Mesodermal cell (in vitro differentiated cells): ENCODE results near the gene IGSF21.

Experiments used
- H3K27ac ChIP-seq: 2 replicates; pipeline ENCODE4 v1.7.0; 2013; ENCODE audit warnings: mild to moderate bottlenecking, low read depth, low read length, moderate library complexity; ENCODE audit not compliant: severe bottlenecking
- H3K36me3 ChIP-seq: 2 replicates; pipeline ENCODE4 v1.7.1; 2013; ENCODE audit warnings: mild to moderate bottlenecking, low read length, moderate library complexity; ENCODE audit not compliant: control insufficient read depth, insufficient read depth
- H3K4me1 ChIP-seq: one replicate; pipeline ENCODE4 v1.7.1; 2013; ENCODE audit warnings: mild to moderate bottlenecking, low read length; ENCODE audit not compliant: insufficient read depth, control insufficient read depth, poor library complexity, severe bottlenecking
- H3K4me3 ChIP-seq: 2 replicates; pipeline ENCODE4 v1.7.0; 2013; ENCODE audit warnings: low read length, control low read depth, mild to moderate bottlenecking; ENCODE audit not compliant: insufficient read depth, poor library complexity, severe bottlenecking; ENCODE audit errors: extremely low read depth
- H3K9me3 ChIP-seq: 2 replicates; pipeline ENCODE4 v1.7.1; 2013; ENCODE audit warnings: mild to moderate bottlenecking, low read length, moderate library complexity; ENCODE audit not compliant: control insufficient read depth
- WGBS, 2 experiments: methylation state at CpG; one replicate each; pipeline ENCODE4 v1.1.5; 2013; ENCODE audit warnings: missing lambda C conversion rate in 2 of 2; ENCODE audit not compliant: insufficient coverage in 2 of 2; 5-methylcytosine and 5-hydroxymethylcytosine counted together

Gene IGSF21

GRCh38 chr1:18134324-18135046, 26.9 kb downstream of the IGSF21 start:
- no peaks in the 10 kb centered on the region for H3K36me3 ChIP-seq
- WGBS, 2 experiments, result 93% methylated on average over 5 of the region's 6 CpGs
- no peak overlapping the region for H3K4me3 ChIP-seq
- H3K4me1 ChIP-seq, result peaks cover 21% of the 10 kb centered on the region
- no peaks in the 10 kb centered on the region for H3K9me3 ChIP-seq
- H3K27ac ChIP-seq, result peak overlapping the region; percentile 16

GRCh38 chr1:18137759-18138345, 30.3 kb downstream of the IGSF21 start:
- WGBS, 2 experiments, result 87 to 100% methylated on average over 2 to 4 of the region's 8 CpGs
- no peaks in the 10 kb centered on the region for H3K9me3 ChIP-seq
- H3K27ac ChIP-seq, result no peak overlapping the region
- H3K4me1 ChIP-seq, result peaks cover 18% of the 10 kb centered on the region
- no peak overlapping the region for H3K4me3 ChIP-seq
- H3K36me3 ChIP-seq, result no peaks in the 10 kb centered on the region

GRCh38 chr1:18139198-18139981, 31.8 kb downstream of the IGSF21 start:
- H3K9me3 ChIP-seq, result no peaks in the 10 kb centered on the region
- H3K27ac ChIP-seq, result no peak overlapping the region
- H3K36me3 ChIP-seq, result no peaks in the 10 kb centered on the region
- WGBS, 2 experiments, result 83 to 86% methylated on average over 9 to 13 of the region's 14 CpGs
- H3K4me3 ChIP-seq, result no peak overlapping the region
- H3K4me1 ChIP-seq, result peaks cover 3% of the 10 kb centered on the region

- H3K9me3 ChIP-seq, result no peaks in the 10 kb centered on the region
- H3K4me1 ChIP-seq, result peaks cover 3% of the 10 kb centered on the region
- no peak overlapping the region for H3K4me3 ChIP-seq
- H3K36me3 ChIP-seq, result no peaks in the 10 kb centered on the region
- H3K27ac ChIP-seq, result no peak overlapping the region
- WGBS, 2 experiments, result 82 to 84% methylated on average over 7 to 8 of the region's 8 CpGs
Measured at GRCh38 chr1:18140411-18140810, 32.8 kb downstream of the IGSF21 start.

- H3K36me3 ChIP-seq, result no peaks in the 10 kb centered on the region
- no peak overlapping the region for H3K4me3 ChIP-seq
- H3K9me3 ChIP-seq, result no peaks in the 10 kb centered on the region
- H3K27ac ChIP-seq, result no peak overlapping the region
- H3K4me1 ChIP-seq, result peaks cover 3% of the 10 kb centered on the region
- 83 to 98% methylated on average over 2 to 4 of the region's 6 CpGs for WGBS, 2 experiments
Measured at GRCh38 chr1:18141661-18142060, 34.1 kb downstream of the IGSF21 start.

GRCh38 chr1:18142471-18142870, 34.9 kb downstream of the IGSF21 start:
- Histone ChIP-seq H3K4me3 (no peak overlapping the region), H3K27ac (no peak overlapping the region), H3K9me3 (no peaks in the 10 kb centered on the region), H3K4me1 (peaks cover 3% of the 10 kb centered on the region), H3K36me3 (no peaks in the 10 kb centered on the region)
- 74 to 88% methylated on average over 4 to 6 of the region's 6 CpGs for WGBS, 2 experiments

- Histone ChIP-seq H3K9me3 (no peaks in the 10 kb centered on the region), H3K36me3 (no peaks in the 10 kb centered on the region), H3K4me1 (peaks cover 3% of the 10 kb centered on the region), H3K4me3 (no peak overlapping the region), H3K27ac (no peak overlapping the region)
- WGBS, 2 experiments, result 88% methylated on average over 8 of the region's 8 CpGs
Measured at GRCh38 chr1:18142969-18143368, 35.4 kb downstream of the IGSF21 start.

GRCh38 chr1:18144062-18144461, 36.5 kb downstream of the IGSF21 start:
- Histone ChIP-seq H3K27ac (no peak overlapping the region), H3K4me3 (no peak overlapping the region), H3K4me1 (peaks cover 3% of the 10 kb centered on the region), H3K9me3 (no peaks in the 10 kb centered on the region), H3K36me3 (no peaks in the 10 kb centered on the region)
- WGBS, 2 experiments, result 90 to 94% methylated on average over 3 of the region's 6 CpGs

- Histone ChIP-seq H3K27ac (no peak overlapping the region), H3K36me3 (no peaks in the 10 kb centered on the region), H3K4me3 (no peak overlapping the region), H3K9me3 (no peaks in the 10 kb centered on the region), H3K4me1 (peaks cover 3% of the 10 kb centered on the region)
- WGBS, 2 experiments, result 61 to 74% methylated on average over 5 to 6 of the region's 13 CpGs
Measured at GRCh38 chr1:18144916-18145647, 37.5 kb downstream of the IGSF21 start.

GRCh38 chr1:18145851-18146618, 38.4 kb downstream of the IGSF21 start:
- 86 to 93% methylated on average over 3 to 6 of the region's 8 CpGs for WGBS, 2 experiments

More at GRCh38 chr1:18145851-18146618, 38.4 kb downstream of the IGSF21 start:
- H3K27ac ChIP-seq, result no peak overlapping the region
- H3K9me3 ChIP-seq, result no peaks in the 10 kb centered on the region
- H3K4me3 ChIP-seq, result no peak overlapping the region
- H3K4me1 ChIP-seq, result peaks cover 3% of the 10 kb centered on the region
- H3K36me3 ChIP-seq, result no peaks in the 10 kb centered on the region
